ENCODE data around the gene ERFE. TPM values are rescaled to one million over a fixed set of nuclear protein-coding genes. Genes with fewer than 3 reads are reported as not detected.

The ERFE gene
- total RNA-seq, 1 donor from 2014 or later, result 4.2 TPM

DNA sequence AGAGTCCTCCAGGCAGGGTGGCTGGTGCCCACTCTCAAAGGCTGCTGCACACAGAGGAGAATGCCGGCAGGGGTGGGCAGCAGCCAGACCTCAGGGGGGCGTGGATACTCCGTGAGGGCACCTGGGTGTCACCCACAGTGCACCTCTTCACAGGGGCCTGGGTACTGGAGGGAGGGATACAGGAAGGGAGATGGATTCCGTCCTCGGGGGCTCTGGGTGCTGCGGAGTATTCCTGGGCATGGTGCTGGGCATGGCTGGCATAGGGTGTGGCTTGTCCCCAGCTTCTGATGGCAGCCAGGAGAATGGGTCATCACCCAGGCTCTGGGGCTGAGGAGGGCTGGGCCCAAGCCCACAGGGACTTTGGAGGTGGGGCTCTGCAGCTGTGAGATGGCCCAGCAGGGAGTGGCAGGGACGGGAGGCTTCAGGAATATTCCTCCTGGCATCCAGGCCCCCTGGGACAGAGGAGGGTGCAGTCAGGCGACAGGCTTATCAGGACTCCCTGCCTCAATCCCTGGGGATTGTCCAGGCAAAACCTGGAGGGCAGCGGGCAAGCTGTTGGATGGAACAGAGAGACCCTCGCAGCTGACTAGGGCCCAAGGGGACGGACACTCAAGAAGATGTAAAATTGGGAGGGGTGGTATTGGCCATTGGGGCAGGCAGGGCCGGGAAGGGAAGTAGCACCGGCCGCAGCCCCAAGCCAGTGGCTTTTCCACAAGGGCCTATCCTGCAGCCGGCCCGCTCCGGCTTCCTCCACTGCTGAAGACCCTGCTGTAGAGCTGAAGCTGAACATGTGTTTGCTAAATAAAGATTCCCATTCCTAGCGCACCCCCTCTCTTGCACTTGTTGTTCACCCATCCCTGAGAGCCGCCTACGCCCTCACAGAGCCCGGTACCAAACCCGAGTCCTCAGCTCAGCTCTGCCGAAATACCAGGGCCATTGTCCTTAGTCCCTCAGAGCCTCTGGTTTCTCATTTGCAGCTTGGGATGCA lies 26.0 kb upstream of the ERFE start:
- H3K36me3 ChIP-seq (ENCODE audit: control insufficient read depth in 3 of 3, insufficient read depth in 3 of 3, low read length in 3 of 3), result no peaks in the 10 kb centered on the region
- no peak overlapping the region for H3K27ac ChIP-seq (ENCODE audit: low read depth, low read length)
- no peak overlapping the region for H3K9ac ChIP-seq (ENCODE audit: low read depth in 1 of 3, low read length in 3 of 3)
- peaks cover 18 to 37% (median 28%) of the 10 kb centered on the region in 3 donors for H3K4me1 ChIP-seq (ENCODE audit: control insufficient read depth in 3 of 3, insufficient read depth in 3 of 3, low read length in 3 of 3)
- no peaks in the 10 kb centered on the region for H3K27me3 ChIP-seq (ENCODE audit: control insufficient read depth in 3 of 3, insufficient read depth in 3 of 3, low read length in 3 of 3)
- no peaks in the 10 kb centered on the region for H3K9me3 ChIP-seq (ENCODE audit: control insufficient read depth in 3 of 3, low read length in 3 of 3)
- H3K4me3 ChIP-seq (ENCODE audit: low read length in 3 of 3), result no peak overlapping the region

GRCh38 chr2:238133499-238134392 lies 25.0 kb upstream of the ERFE start:
- Histone ChIP-seq H3K4me1 (ENCODE audit: control insufficient read depth in 3 of 3, insufficient read depth in 3 of 3, low read length in 3 of 3) (peaks cover 24 to 42% (median 37%) of the 10 kb centered on the region in 3 donors), H3K4me3 (ENCODE audit: low read length in 3 of 3) (no peak overlapping the region), H3K27me3 (ENCODE audit: control insufficient read depth in 3 of 3, insufficient read depth in 3 of 3, low read length in 3 of 3) (no peaks in the 10 kb centered on the region), H3K9me3 (ENCODE audit: control insufficient read depth in 3 of 3, low read length in 3 of 3) (no peaks in the 10 kb centered on the region), H3K36me3 (ENCODE audit: control insufficient read depth in 3 of 3, insufficient read depth in 3 of 3, low read length in 3 of 3) (no peaks in the 10 kb centered on the region), H3K9ac (ENCODE audit: low read depth in 1 of 3, low read length in 3 of 3) (no peak overlapping the region), H3K27ac (ENCODE audit: low read depth, low read length) (no peak overlapping the region)

DNA sequence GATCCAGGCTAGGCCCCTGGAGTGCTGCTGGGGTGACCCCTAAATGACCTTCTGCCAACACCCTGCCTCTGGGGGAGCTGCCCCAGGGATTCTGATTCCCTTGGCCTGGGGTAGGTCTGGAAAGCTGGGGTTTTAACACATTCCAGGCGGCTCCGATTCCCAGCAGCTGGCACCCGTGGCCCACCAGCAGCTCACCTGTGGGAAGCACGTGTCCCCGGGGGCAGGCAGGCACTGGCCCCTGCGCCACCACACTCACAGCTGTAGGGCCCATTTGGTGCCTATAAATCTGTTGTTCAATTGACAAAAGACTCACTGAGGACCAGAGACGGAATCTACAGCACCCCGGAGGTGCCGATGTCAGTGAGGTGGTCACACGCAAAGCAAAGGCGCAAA lies 24.4 kb upstream of the ERFE start:
- Histone ChIP-seq H3K4me3 (ENCODE audit: low read length in 3 of 3) (no peak overlapping the region), H3K27me3 (ENCODE audit: control insufficient read depth in 3 of 3, insufficient read depth in 3 of 3, low read length in 3 of 3) (no peaks in the 10 kb centered on the region), H3K36me3 (ENCODE audit: control insufficient read depth in 3 of 3, insufficient read depth in 3 of 3, low read length in 3 of 3) (no peaks in the 10 kb centered on the region), H3K27ac (ENCODE audit: low read depth, low read length) (no peak overlapping the region), H3K9me3 (ENCODE audit: control insufficient read depth in 3 of 3, low read length in 3 of 3) (no peaks in the 10 kb centered on the region), H3K9ac (ENCODE audit: low read depth in 1 of 3, low read length in 3 of 3) (peak overlapping the region in 1 of 3 donors; percentile 45), H3K4me1 (ENCODE audit: control insufficient read depth in 3 of 3, insufficient read depth in 3 of 3, low read length in 3 of 3) (peaks cover 24 to 45% (median 44%) of the 10 kb centered on the region in 3 donors)

DNA sequence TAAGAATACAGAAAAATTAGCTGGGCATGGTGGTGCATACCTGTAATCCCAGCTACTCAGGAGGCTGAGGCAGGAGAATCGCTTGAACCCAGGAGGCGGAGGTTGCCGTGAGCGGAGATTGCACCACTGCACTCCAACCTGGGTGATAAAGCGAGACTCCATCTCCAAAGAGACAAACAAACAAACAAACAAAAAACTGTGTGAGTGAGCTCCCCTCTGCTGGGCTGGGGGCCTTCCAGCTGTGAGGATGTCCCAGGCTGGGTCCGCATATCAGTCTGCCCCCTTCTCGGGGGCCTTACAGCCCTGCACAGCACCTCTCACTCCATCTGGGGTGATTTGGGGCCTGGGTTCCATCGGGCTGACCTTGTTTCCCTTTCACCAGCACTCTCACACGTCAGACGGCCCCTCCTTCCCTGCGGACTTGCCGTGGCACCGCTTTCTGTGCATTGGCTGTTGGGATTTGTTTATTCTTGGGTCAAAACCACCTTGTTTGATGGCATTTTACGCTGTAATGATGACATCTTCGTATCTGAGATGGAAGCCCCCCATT lies 23.1 kb upstream of the ERFE start:
- Histone ChIP-seq H3K4me3 (ENCODE audit: low read length in 3 of 3) (no peak overlapping the region), H3K36me3 (ENCODE audit: control insufficient read depth in 3 of 3, insufficient read depth in 3 of 3, low read length in 3 of 3) (peaks cover under 1 to 5% (median 4%) of the 10 kb centered on the region in 3 donors), H3K27me3 (ENCODE audit: control insufficient read depth in 3 of 3, insufficient read depth in 3 of 3, low read length in 3 of 3) (no peaks in the 10 kb centered on the region), H3K4me1 (ENCODE audit: control insufficient read depth in 3 of 3, insufficient read depth in 3 of 3, low read length in 3 of 3) (peaks cover 36 to 58% (median 56%) of the 10 kb centered on the region in 3 donors), H3K27ac (ENCODE audit: low read depth, low read length) (peak overlapping the region; percentile 94), H3K9me3 (ENCODE audit: control insufficient read depth in 3 of 3, low read length in 3 of 3) (no peaks in the 10 kb centered on the region), H3K9ac (ENCODE audit: low read depth in 1 of 3, low read length in 3 of 3) (peak overlapping the region in 2 of 3 donors; percentile 24 to 33)

DNA sequence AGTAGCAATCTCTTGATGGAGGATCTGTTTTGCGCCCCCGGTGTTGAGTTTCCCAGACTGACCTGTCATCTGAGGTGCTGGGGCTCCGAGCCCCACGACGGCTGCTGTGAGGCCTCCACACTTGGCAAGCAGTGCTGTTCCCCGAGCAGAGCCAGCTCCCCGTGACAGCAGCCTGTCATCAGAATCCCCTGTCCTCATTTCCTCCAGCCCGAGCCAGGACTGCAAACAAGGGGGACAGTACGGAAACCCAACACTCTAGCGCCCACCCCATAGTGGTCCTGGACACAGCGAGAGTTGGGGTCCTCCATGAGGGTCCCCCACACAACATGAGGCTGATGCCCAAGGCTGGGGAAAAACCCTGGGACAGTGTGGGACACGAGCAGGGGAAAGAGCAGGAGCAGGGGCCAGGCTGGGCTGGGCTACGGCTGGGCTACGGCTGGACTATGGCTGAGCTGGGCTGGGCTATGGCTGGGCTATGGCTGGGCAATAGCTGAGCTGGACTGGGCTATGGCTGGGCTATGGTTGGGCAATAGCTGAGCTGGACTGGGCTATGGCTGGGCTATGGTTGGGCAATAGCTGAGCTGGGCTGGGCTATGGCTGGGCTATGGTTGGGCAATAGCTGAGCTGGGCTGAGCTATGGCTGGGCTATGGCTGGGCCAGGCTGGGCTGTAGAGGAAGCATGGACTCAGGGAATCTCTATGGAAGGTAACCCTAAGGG lies 21.8 kb upstream of the ERFE start:
- no peaks in the 10 kb centered on the region for H3K9me3 ChIP-seq (ENCODE audit: control insufficient read depth in 3 of 3, low read length in 3 of 3)
- peak overlapping the region; percentile 94 for H3K27ac ChIP-seq (ENCODE audit: low read depth, low read length)
- H3K4me3 ChIP-seq (ENCODE audit: low read length in 3 of 3), result peak overlapping the region in 2 of 3 donors; percentile 29 to 41

GRCh38 chr2:238137885-238138284 lies 20.9 kb upstream of the ERFE start:
- Histone ChIP-seq H3K9me3 (ENCODE audit: control insufficient read depth in 3 of 3, low read length in 3 of 3) (no peaks in the 10 kb centered on the region), H3K9ac (ENCODE audit: low read depth in 1 of 3, low read length in 3 of 3) (peak overlapping the region; percentile 83 to 98 (median 91)), H3K27ac (ENCODE audit: low read depth, low read length) (peak overlapping the region; percentile 94), H3K4me3 (ENCODE audit: low read length in 3 of 3) (peak overlapping the region in 2 of 3 donors; percentile 76 to 87), H3K27me3 (ENCODE audit: control insufficient read depth in 3 of 3, insufficient read depth in 3 of 3, low read length in 3 of 3) (no peaks in the 10 kb centered on the region), H3K4me1 (ENCODE audit: control insufficient read depth in 3 of 3, insufficient read depth in 3 of 3, low read length in 3 of 3) (peaks cover 58 to 80% (median 79%) of the 10 kb centered on the region in 3 donors), H3K36me3 (ENCODE audit: control insufficient read depth in 3 of 3, insufficient read depth in 3 of 3, low read length in 3 of 3) (peaks cover 8 to 19% (median 17%) of the 10 kb centered on the region in 3 donors)

More for the DNA sequence above, 21.8 kb upstream of the ERFE start:
- Histone ChIP-seq H3K4me1 (ENCODE audit: control insufficient read depth in 3 of 3, insufficient read depth in 3 of 3, low read length in 3 of 3) (peaks cover 49 to 71% (median 69%) of the 10 kb centered on the region in 3 donors), H3K9ac (ENCODE audit: low read depth in 1 of 3, low read length in 3 of 3) (peak overlapping the region; percentile 70 to 98 (median 83)), H3K36me3 (ENCODE audit: control insufficient read depth in 3 of 3, insufficient read depth in 3 of 3, low read length in 3 of 3) (peaks cover 8 to 17% (median 15%) of the 10 kb centered on the region in 3 donors), H3K27me3 (ENCODE audit: control insufficient read depth in 3 of 3, insufficient read depth in 3 of 3, low read length in 3 of 3) (no peaks in the 10 kb centered on the region)

GRCh38 chr2:238138331-238139195 lies 20.2 kb upstream of the ERFE start, which contains the start of gene KLHL30:
Gene KLHL30 (plus strand): TSS chr2:238138668. CDS start chr2:238140755, 2,087 bp downstream.
- Histone ChIP-seq H3K4me1 (ENCODE audit: control insufficient read depth in 3 of 3, insufficient read depth in 3 of 3, low read length in 3 of 3) (peaks cover 65 to 87% (median 85%) of the 10 kb centered on the region in 3 donors), H3K36me3 (ENCODE audit: control insufficient read depth in 3 of 3, insufficient read depth in 3 of 3, low read length in 3 of 3) (peaks cover 8 to 19% (median 17%) of the 10 kb centered on the region in 3 donors), H3K9me3 (ENCODE audit: control insufficient read depth in 3 of 3, low read length in 3 of 3) (no peaks in the 10 kb centered on the region), H3K27ac (ENCODE audit: low read depth, low read length) (peak within 1 kb of the TSS; percentile 94), H3K27me3 (ENCODE audit: control insufficient read depth in 3 of 3, insufficient read depth in 3 of 3, low read length in 3 of 3) (no peaks in the 10 kb centered on the region), H3K9ac (ENCODE audit: low read depth in 1 of 3, low read length in 3 of 3) (peak within 1 kb of the TSS; percentile 83 to 98 (median 91)), H3K4me3 (ENCODE audit: low read length in 3 of 3) (peak within 1 kb of the TSS; percentile 65 to 87 (median 76))

GRCh38 chr2:238139196-238140039 lies 19.4 kb upstream of the ERFE start:
- Histone ChIP-seq H3K9me3 (ENCODE audit: control insufficient read depth in 3 of 3, low read length in 3 of 3) (no peaks in the 10 kb centered on the region), H3K4me1 (ENCODE audit: control insufficient read depth in 3 of 3, insufficient read depth in 3 of 3, low read length in 3 of 3) (peaks cover 68 to 94% (median 86%) of the 10 kb centered on the region in 3 donors), H3K27me3 (ENCODE audit: control insufficient read depth in 3 of 3, insufficient read depth in 3 of 3, low read length in 3 of 3) (no peaks in the 10 kb centered on the region), H3K27ac (ENCODE audit: low read depth, low read length) (peak overlapping the region; percentile 94), H3K4me3 (ENCODE audit: low read length in 3 of 3) (peak overlapping the region; percentile 65 to 87 (median 76)), H3K36me3 (ENCODE audit: control insufficient read depth in 3 of 3, insufficient read depth in 3 of 3, low read length in 3 of 3) (peaks cover 8 to 19% (median 17%) of the 10 kb centered on the region in 3 donors), H3K9ac (ENCODE audit: low read depth in 1 of 3, low read length in 3 of 3) (peak overlapping the region; percentile 83 to 98 (median 91))
